Measurements from ENCODE around the gene FAM187B.
"Not testable (repeated sequence)": the region's sequence is repeated elsewhere in the genome, so short reads cannot be mapped to it uniquely, and the experiment has no call there.

The FAM187B gene

DNA sequence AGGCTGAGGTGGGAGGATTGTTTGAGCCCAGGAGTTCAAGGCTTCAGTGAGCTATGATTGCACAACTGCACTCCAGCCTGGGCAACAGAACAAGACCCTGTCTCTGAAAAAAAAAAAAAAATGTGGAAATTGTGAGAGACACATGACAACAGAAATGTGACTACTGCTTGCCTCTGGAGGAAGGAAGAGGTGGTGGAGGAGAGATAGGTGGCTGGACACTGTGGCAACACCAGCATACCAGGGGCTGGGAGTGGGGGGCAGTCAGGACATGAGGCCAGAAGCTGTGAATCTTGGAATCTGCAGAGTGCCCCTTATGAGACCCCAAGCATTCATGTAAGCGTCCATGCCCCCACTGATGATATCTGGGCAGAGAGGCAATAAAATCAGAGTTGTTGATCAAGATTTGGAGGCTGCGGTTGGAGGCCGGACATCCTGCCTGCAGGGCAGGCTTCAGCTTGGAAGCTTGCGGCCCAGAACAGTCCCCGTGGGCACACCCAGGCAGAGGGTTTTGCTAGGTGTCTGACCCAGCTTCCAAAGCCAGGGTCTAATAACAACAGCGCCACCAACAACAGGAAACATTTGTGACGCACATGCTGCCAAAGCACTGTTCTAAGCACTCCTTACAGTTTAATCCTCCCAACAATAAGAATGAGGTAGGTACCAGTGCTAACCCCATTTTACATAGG is 16.9 kb downstream of the FAM187B start:
- no peak for DNase-seq

DNA sequence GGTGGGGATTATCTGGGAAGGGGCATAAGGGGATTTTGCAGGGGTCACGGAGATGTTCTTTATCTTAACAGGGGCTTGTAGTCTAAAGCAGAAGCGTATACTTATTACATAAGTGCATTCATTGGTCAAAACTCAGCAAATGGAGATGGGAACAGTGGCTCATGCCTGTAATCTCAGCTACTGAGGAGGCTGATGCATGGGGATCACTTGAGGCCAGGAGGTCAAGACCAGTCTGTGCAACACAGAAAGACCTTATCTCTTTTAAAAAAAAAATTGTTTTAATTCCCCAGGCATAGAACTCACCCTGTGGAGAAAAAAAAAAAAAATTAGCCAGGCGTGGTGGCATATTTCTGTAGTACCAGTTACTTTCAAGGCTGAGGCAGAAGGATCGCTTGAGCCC is 18.9 kb downstream of the FAM187B start:
- DNase-seq, result no peak

DNA sequence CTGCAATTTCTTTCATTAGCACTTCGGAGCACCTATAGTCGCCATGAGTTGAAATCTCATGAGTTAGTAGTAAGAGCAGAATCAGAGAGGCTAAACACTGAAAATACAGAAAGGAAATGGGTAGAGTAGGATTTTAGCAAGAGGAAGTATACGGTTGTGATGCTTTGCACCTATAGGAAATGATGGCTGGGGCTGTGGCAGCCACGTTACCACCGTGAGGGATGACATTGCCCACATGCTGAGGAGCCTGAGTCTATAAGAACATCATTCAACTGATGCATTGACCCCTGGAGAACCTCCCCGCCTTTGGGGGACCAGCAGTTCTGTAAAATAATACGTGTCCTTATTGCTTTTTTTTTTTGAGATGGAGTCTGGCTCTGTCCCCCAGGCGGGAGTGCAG is 20.4 kb downstream of the FAM187B start:
- DNase-seq, result no peak

DNA sequence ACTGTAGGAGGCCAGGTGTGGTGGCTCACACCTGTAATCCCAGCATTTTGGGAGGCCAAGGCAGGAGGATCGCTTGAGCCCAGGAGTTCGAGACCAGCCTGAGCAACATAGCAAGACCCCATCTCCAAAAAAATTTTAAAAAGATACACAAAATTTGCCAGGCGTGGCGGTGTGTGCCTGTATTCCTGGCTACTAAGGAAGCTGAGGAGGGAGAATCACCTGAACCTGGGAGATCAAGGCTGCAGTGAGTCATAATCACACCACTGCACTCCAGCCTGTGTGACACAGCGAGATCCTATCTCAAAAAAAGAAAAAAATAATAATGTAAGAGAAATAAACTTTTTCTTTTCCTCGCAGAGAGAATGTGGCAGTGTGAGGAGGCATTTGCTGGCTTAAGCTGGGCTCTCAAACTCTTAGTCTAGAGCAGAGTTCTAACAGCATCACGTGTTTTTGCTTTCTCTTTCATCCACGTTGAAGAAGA is 21.1 kb downstream of the FAM187B start:
- no peak for DNase-seq

DNA sequence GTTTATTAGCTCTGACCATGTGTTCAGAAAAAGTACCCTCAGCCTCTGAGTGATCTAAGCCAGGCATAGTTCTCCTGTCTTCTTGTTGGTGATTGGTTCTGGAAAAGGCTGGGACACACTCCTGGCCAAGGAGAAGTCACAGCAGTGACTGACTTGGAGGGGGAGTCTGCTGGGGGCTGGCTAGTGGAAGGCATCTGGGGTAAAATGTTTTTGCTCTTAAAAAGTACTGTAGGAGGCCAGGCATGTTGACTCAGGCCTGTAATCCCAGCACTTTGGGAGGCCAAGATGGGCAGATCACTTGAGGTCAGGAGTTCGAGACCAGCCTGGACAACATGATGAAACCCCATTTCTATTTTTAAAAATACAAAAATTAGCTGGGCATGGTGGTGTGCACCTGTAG is 21.7 kb downstream of the FAM187B start:
- no peak for DNase-seq

DNA sequence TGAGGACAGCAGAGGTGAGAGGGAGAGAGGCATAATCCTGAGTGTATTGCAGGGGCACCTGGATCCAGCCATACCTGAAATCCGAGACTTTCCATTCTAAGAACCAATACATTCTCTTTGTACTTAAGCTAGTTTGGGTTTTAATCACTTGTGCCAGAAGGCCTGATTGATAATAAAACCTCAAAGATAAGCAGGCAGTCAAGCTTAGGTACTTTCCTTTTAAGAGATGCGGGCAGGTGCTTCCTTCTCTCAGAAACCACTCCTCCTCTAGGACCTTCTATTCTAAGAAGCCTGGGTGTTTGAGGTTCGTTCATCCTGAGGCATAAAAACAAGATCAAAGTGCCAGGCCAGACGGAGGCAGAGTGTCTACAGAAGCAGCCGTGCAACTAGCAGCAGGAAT is 22.2 kb downstream of the FAM187B start:
- no peak for DNase-seq

DNA sequence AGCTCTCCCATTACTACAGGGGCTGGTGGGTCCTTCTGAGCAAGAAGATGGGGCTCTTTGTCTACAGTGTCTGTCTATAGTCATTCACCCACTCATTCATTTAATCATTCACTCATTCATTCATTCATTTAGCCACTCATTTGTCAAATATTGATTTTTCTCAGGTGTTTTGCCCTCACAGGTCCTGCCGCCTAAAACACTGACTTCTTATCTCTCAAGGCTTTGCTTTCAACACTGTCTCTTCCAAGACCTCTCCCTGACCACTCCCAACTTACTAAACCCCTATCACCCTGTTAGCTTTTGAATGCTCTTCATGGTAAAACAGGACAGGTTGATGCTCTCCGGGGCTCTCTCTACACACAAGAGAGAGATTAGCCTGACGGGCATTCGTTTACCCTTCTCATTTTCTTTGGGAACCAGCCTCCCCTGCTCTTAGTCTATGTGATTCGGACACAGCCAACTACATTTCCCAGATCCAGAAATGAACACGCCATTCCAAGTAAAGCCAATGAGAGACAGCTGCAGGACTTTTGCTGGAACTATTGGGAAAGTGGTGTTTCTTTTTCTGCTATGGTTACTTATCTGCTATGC is 22.7 kb downstream of the FAM187B start:
- no peak for DNase-seq

DNA sequence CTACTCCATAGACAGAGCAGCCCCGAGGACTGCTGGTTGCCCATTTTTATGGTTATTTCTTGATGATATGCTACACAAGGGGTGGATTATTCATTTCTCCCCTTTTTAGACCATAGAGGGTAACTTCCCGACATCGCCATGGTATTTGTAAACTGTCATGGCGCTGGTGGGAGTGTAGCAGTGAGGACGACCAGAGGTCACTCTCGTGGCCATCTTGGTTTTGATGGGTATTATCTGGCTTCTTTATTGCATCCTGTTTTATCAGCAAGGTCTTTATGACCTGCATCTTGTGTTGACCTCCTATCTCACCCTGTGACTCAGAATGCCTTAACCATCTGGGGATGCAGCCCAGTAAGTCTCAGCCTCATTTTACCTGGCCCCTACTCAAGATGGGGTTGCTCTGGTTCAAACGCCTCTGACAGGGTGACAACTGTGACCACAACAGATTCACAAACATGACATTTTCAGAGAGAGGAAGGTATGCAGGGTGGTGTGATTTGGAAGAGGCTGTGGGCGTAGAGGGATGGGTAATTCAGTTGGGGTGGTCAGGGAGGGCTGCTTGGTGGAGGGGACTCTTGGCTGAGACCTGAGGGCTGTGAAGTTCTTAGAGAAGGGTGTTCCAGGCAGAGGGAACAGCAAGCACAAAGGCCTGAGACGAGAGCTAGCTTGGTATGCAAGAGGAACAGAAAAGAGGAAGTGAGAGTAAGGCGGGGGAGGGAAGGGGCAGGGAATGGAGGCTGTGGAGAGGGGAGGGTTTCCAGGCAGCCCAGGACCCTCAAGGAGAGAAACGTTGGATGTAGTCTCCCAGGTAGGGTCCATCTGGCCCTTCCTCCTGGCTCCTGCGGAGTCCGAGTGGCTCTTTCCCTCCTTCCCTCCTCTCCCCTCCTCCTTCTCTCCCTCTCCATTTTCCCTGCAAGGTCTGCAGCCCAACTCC is 23.5 kb downstream of the FAM187B start:
- DNase-seq, result no peak

DNA sequence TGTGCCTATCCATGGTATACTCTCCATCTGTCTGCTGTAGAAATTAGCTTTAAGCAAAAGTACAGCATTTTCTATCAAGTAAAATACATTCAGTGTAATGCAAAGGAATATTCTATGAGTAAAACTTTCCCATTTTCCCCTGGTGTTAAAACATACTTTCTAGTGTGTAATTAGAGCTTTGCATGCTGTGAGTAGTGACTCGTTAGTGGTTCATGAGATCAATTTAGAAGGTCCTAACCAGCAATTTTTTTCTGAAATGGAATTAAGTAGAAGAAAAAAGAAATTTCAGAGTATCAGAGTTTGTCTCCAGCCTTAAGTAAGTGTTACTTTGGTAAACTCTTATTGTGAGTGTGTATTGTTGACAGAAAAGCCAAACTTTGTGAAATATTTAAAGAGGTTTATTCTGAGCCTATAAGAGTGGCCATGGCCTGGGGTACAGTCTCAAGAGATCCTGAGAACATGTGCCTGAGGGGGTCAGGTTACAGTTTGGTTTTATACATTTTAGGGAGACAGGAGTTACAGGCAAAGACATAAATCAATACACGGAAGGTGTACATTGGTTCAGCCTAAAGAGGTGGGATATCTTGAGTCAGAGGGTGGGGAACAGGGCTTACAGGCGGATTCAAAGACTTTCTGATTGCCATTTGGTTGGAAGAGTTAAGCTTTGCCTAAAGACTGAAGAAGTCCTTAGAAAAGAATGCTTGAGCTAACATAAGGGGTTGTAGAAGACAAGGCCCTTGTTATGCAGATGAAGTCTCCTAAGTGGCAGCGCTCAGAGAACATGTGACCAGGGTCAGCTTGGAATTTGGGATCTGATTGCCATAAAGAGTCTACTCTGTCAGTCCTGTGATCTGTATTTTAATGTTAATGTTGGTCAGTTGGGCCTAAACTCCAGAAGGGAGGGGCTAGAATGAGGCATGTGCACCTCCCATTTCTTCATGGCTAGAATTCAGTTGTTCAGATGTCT is 25.5 kb downstream of the FAM187B start:
- DNase-seq, result no peak

DNA sequence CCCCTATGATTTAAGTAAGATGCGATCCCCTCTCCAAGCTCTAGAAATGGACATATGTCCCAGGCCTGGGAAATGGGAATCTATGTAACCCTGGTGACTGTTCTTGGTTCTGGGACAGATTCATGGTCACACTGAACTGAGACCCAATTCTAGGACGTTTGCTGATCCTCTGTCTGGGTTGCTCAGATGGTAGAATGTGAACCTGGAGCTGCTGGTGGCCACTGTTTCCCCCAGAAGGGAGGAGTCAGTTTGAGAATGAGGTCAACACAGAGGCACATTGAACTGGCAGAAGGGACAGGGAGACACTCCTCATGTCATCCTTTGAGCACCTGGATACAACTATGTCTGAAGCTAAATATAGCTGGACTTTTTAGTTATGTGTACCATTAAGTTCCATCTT is 29.1 kb downstream of the FAM187B start:
- no peak for DNase-seq

DNA sequence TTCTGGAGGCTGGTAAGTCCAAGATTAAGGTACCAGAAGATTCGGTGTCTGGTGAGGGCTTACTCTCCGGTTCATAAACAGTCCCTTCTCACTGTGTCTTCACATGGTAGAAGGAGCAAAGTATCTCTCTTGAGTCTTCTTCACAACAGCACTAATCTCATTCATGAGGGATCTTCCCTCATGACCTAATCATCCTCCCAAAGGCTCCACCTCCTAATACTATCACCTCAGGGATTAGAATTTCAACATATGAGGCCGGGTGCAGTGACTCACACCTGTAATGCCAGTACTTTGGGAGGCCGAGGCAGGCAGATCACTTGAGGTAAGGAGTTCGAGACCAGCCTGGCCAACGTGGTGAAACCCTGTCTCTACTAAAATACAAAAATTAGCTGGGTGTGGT is 31.7 kb downstream of the FAM187B start:
- DNase-seq, result not testable (repeated sequence)

DNA sequence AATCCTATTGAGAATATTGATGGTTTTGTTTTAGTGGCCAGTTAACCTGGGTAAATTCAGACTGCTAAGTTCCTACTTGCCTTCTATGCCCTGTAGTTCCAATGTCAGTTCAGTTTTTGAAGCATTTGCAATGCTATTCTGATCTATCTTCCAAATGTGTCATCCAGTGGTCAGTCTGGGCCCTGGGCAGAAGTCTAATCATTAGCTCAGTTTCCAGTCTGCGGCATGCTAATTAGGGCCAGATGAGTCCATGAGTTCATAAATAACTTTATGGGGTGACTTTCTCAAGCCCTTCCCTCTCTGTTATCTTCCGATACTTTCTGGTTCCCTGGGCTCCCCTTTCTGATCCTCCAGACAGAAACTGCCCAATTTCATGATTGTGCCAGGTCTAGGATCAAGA is 32.7 kb downstream of the FAM187B start:
- no peak for DNase-seq

DNA sequence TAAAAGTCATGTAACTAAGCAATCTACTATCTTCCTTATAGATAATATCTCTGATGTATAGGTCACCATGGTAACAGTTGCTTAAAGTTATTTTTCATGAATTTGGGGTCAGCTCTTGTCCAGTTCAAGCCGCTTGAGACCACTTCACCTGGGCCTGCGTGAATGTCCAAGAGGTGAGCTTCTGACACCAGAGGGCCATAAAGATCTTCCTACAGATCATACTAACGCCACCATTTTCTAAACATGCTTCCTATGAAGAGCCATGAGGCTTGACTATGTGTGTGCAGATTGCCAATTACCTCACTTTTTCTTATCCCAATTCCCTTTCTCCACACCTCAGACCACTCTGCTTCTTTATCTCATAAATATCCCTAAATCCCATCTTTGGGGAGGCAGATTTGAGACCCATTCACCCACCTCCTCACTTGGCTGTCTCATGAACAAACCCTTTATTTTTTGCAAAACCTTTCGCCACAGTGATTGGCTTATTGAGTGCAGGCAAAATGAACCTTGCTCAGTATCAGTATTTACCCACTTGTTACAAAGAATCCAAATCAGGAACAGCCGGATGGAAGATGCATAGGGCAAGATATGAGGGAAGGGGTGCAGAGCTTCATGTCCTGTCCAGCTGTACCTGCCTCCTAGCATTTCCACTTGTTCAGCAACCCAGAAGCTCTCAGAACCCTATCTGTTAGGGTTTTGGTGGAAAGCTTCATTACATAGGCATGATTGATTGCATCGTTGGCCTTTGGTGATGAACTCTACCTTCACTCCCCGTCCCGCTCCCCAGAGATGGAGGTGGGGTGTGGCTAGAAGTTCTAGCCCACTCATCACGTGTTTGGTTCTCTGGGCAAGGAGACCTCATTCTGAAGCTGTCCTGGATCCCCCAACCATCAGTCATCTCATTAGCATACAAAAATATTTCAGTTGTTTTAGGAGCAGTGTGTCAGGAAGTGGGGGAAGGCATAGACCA is 34.2 kb downstream of the FAM187B start:
- no peak for DNase-seq

DNA sequence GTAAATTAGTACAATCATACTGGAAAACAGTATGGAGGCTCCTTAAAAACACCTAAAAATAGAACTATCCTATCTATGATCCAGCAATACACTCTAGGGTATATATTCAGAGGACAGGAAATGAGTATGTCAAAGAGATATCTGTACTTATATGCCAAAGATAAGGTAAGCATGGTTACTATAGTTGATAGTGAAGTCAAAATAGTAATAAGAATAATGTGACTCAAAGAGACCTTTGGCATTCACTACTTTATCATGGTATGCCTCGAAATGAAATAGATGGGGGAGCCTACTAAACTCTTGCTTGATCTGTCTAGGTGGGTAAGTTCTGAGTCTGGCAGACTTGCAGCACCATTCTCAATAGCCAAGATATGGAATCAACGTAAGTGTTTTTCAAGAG is 43.7 kb downstream of the FAM187B start:
- DNase-seq, result no peak

DNA sequence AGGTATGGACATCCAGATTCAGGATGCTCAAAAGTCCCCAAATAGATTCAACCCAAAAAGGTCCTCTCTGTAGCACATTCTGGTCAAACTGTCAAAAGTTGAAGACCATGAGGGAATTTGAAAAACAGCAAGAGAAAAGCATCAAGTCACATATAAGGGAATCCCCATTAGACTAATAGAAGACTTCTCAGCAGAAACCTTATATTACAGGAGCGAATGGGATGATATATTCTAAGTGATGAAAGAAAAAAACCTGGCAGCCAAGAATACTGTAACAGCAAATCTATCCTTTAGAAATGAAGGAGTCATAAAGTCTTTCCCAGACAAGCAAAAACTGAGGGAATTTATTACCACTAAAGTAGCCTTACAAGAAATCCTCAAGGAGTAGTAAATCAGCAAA is 44.3 kb downstream of the FAM187B start:
- DNase-seq, result no peak

DNA sequence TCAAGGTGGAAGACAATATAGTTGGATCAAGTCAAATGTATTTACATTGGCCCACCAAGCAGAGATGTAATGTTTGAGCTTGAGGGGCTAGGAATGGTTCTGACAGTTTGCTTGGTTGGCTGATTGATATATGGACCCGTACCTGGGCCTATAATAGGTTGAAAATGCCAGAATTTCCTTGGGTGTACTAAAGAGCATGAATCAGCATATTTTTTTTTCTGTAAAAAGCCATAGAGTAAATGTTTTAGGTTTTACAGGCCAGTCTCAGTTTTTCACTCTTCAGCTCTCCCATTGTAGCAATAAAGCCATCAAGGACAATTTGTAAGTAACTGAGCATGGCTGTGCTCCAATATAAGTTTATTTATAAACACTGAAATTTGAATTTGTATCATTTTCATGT is 47.2 kb downstream of the FAM187B start:
- no peak for DNase-seq

DNA sequence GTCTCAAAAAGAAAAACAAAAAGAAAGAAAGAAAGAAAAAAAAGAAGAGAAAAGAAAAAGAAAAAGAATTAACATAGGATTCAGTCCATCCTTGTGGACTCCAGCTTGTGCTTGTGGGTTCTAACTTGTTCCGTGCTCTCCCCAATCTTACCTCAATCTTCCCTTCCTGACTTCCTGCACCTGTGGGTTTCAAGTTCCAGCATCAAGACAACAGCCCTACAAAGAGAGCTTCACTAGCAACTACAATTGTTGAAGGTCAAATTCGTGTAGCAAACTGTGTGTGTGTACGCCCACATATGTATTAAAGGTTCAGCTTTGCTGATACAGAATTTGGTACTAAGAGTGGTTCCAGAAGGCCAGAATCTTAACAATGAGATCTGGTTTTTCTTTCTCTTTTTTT is 48.7 kb downstream of the FAM187B start:
- DNase-seq, result no peak

DNA sequence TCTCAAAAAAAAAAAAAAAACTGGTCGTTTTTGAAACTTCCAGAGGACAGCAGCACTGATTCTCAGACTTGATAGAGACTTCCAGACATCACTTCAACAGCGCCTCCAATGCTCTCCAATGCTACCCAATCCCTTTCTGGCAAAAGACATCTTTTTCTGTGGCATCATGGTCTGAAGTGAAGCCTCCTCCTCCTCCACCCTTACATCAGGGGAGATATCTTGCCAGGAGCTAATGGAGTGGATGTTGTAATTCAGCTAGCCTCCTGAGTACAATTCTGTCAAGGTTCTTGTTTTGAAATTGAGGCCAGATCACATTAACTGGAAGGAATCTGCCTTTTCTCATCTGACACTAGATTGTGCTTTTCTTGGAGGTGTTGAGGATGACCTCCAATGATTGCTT is 49.8 kb downstream of the FAM187B start:
- DNase-seq, result no peak

DNA sequence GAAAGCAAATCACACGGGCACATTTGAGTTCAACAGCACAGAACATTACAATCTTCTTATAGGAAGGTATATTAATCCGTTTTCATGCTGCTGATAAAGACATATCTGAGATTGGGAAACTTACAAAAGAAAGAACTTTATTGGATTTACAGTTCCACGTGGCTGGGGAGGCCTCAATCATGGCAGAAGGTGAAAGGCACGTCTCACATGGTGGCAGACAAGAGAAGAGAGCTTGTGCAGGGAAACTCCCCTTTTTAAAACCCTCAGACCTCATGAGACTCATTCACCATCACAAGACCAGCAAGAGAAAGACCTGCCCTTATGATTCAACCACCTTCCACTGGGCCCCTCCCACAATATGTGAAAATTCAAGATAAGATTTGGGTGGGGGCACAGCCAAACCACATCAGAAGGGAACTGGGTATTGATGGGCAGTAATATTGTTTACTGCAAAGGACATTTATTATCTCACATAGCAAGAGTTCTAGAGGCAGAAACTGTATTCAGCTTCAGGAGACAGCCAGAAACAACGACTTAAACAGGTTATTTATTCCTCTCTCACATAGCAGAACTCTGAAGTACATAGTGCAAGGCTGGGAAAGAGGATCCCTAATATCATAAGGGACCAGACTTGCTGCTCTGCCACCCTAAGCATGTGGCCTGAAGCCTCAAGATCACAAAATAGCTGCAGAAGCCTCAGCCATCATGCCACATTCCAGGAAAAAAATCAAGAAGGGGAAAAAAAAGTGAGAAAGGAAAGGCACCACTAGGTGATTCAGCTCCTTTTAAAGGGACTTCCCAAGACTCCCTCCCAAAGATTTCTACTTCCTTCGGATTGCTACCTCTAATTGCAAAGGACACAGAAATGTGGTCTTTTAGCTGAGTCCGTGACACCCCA is 50.9 kb downstream of the FAM187B start:
- no peak for DNase-seq

DNA sequence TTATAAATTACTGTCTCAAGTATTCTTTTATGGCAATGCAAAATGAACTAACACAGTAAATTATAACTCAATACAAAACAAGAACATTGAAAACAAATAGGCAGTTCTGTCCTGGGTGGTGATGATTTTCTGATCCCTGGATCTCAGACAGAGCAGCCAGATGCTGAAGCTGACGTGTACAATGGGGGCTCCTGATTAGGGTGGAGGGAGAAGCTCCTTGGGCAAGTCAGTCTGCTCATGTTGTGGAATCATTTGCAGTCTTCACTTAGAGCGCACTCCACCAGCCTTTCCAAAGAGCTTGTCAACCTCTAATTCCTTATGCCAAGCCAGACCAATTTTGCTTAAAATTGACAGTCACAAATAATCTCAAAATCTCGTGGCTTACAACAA is 52.4 kb downstream of the FAM187B start:
- no peak for DNase-seq
